HFFc6 (cell line): ENCODE results near the gene NDC1. TPM values are rescaled to one million over a fixed set of nuclear protein-coding genes. Genes with fewer than 3 reads are reported as not detected.
A peak's percentile ranks its signal among the peaks of the same experiment; 100 is the strongest.

Experiments
- DNase-seq: peaks from one replicate; pipeline ENCODE4 v3.0.0-alpha.2; 2018
- H3K27ac Mint-ChIP-seq: 2 replicates; pipeline ENCODE4 v1.8.0; 2020; ENCODE audit warnings: mild to moderate bottlenecking, mixed read lengths
- H3K27me3 Mint-ChIP-seq: 2 replicates; pipeline ENCODE4 v1.8.0; 2021; ENCODE audit warnings: mild to moderate bottlenecking, moderate library complexity, mixed read lengths; ENCODE audit not compliant: insufficient read depth
- H3K36me3 Mint-ChIP-seq: 2 replicates; pipeline ENCODE4 v1.8.0; 2021; ENCODE audit warnings: low read depth, mixed read lengths
- H3K4me1 Mint-ChIP-seq: 2 replicates; pipeline ENCODE4 v1.8.0; 2020; ENCODE audit warnings: low read depth, mixed read lengths
- H3K4me3 Mint-ChIP-seq: 2 replicates; pipeline ENCODE4 v1.8.0; 2020; ENCODE audit warnings: mild to moderate bottlenecking, moderate library complexity, mixed read lengths
- H3K9me3 Mint-ChIP-seq: 2 replicates; pipeline ENCODE4 v1.8.0; 2020; ENCODE audit warnings: mild to moderate bottlenecking, mixed read lengths
- CTCF ChIP-seq: fragments of 200-600 bp; sonication (generic); IDR thresholded peaks from 2 replicates; pipeline ENCODE4 v1.5.0; 2021; ENCODE audit warnings: antibody characterized with exemption, mild to moderate bottlenecking
- total RNA-seq, 6 experiments: library from RNA; stranded (reverse); fragmentation: NEBNext Ultra II Directional; extraction: Animal tissue kit (Norgen Biotek cat#: 25700); gene quantifications; 2 replicates in 1 of 6; 3 replicates in 5 of 6; pipeline ENCODE4 v1.2.3, GENCODE V29; 2021

The NDC1 gene
- total RNA-seq, 6 experiments from 2014 or later, result 15.3 to 27.2 (median 22.7) TPM

DNA sequence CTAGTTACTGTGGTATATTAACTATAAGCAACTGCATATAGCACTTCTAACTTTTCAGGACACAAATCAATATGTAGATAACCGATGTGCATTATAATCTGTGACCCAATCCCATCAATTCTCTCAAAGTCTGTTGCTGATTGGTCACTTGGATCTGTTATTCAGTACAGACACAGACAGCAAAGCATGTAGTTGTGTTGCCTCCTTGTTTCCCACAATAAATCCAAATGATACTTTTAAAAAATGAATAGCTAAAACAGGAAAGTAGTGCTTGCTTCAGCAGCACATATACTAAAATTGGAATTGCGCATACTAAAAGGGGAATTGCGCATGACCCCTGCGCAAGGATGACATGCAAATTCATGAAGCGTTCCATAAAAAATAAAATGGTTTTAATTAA is 28.1 kb downstream of the NDC1 start:
- Mint-ChIP-seq H3K4me3 (no peak overlapping the region), H3K9me3 (no peaks in the 10 kb centered on the region), H3K36me3 (peaks cover 42% of the 10 kb centered on the region), H3K4me1 (peaks cover 52% of the 10 kb centered on the region), H3K27ac (no peak overlapping the region; the same call in 1 of the 2 replicates), H3K27me3 (peaks cover 2% of the 10 kb centered on the region; the same call in 1 of the 2 replicates)
- TF ChIP-seq CTCF, result no peak
- no peak for DNase-seq

DNA sequence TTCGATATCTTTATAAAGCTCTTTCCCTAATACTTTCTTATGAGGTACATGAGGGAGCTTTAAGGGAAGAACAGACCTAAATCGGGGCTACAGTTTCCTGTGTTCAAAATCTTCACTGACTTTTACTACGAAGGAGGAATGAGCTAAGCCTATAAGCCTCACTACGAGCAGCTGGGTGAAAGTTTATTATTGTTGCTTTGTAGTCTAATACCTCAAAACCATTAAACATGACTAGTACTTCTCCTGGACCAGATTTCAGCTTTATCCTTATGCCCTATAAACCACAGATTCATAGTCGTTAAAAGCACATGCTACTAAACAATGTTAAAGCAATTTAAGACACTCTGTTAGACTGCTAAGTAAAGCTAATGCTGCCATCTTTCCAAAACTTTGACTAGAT is 30.2 kb downstream of the NDC1 start:
- DNase-seq, result peak; percentile 70
- no peak for TF ChIP-seq CTCF
- Mint-ChIP-seq H3K36me3 (peaks cover 31% of the 10 kb centered on the region), H3K9me3 (no peaks in the 10 kb centered on the region), H3K4me1 (peaks cover 61% of the 10 kb centered on the region), H3K27me3 (peaks cover 2% of the 10 kb centered on the region; the same call in 1 of the 2 replicates), H3K4me3 (peak overlapping the region; percentile 23; the same call in 1 of the 2 replicates), H3K27ac (peak overlapping the region; percentile 25)

GRCh38 chr1:53804791-53805505 is 33.1 kb downstream of the NDC1 start:
- no peak overlapping the region for H3K4me3 Mint-ChIP-seq
- H3K27me3 Mint-ChIP-seq, result peaks cover 2% of the 10 kb centered on the region; the same call in 1 of the 2 replicates
- H3K27ac Mint-ChIP-seq, result peak overlapping the region; percentile 46
- no peak for TF ChIP-seq CTCF
- peaks cover 42% of the 10 kb centered on the region for H3K4me1 Mint-ChIP-seq
- peaks cover 21% of the 10 kb centered on the region; the same call in 1 of the 2 replicates for H3K36me3 Mint-ChIP-seq
- DNase-seq, result peak; percentile 56
- no peaks in the 10 kb centered on the region for H3K9me3 Mint-ChIP-seq

DNA sequence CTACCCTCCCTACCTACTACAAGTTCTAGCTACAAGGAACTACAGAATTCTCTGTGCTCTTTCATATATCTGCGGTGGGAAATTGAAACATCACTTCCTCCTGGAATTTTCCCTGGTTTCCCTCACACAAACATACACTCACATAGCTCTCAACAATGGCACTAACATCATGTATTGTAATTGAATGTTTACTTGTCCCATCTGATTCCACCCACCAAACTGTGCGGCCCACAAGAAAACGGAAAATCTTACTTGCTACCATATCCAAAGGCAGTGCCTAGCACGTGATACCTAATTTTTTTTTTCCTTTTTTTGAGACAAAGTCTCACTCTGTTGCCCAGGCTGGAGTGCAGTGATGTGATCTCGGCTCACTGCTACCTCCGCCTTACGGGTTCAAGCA is 33.9 kb downstream of the NDC1 start:
- TF ChIP-seq CTCF, result no peak
- Mint-ChIP-seq H3K27me3 (peaks cover 2% of the 10 kb centered on the region; the same call in 1 of the 2 replicates), H3K27ac (no peak overlapping the region), H3K4me1 (peaks cover 42% of the 10 kb centered on the region), H3K36me3 (peaks cover 21% of the 10 kb centered on the region; the same call in 1 of the 2 replicates), H3K9me3 (no peaks in the 10 kb centered on the region), H3K4me3 (no peak overlapping the region)
- no peak for DNase-seq

- H3K9me3 Mint-ChIP-seq, result no peaks in the 10 kb centered on the region
- no peak overlapping the region for H3K27ac Mint-ChIP-seq
- DNase-seq, result no peak
- no peak for TF ChIP-seq CTCF
- H3K4me1 Mint-ChIP-seq, result peaks cover 28% of the 10 kb centered on the region
- peaks cover 25% of the 10 kb centered on the region; the same call in 1 of the 2 replicates for H3K36me3 Mint-ChIP-seq
- H3K27me3 Mint-ChIP-seq, result peaks cover 2% of the 10 kb centered on the region; the same call in 1 of the 2 replicates
- no peak overlapping the region for H3K4me3 Mint-ChIP-seq
Measured at GRCh38 chr1:53800621-53801020, 37.5 kb downstream of the NDC1 start.
